Embryonic facial prominence (tissue), 1 donor: Measurements from ENCODE around the gene CTXND2.
A peak's percentile ranks its signal among the peaks of the same experiment; 100 is the strongest.
"Not testable (repeated sequence)": the region's sequence is repeated elsewhere in the genome, so short reads cannot be mapped to it uniquely, and the experiment has no call there.

Experiments used
- DNase-seq: peaks from one replicate; pipeline ENCODE4 v3.0.0-alpha.2; 2016; ENCODE audit errors: extremely low spot score

CTXND2 gene

GRCh38 chr1:150890033-150890416, 3.1 kb downstream of the CTXND2 start:
- DNase-seq: no peak

- DNase-seq: no peak
These were observed 6.5 kb downstream of the CTXND2 start for GRCh38 chr1:150893336-150893913.

- DNase-seq: no peak
These were observed 8.7 kb downstream of the CTXND2 start for GRCh38 chr1:150895618-150896017.

GRCh38 chr1:150899795-150900194, 12.9 kb downstream of the CTXND2 start:
- DNase-seq: not testable (repeated sequence)

GRCh38 chr1:150902346-150902745, 15.4 kb downstream of the CTXND2 start:
- DNase-seq: no peak

GRCh38 chr1:150902751-150903150, 15.8 kb downstream of the CTXND2 start:
- DNase-seq: no peak

GRCh38 chr1:150905301-150905700, 18.4 kb downstream of the CTXND2 start:
- DNase-seq: no peak

- no peak for DNase-seq
These were observed 19.4 kb downstream of the CTXND2 start for GRCh38 chr1:150906329-150906728.

- no peak for DNase-seq
These were observed 19.9 kb downstream of the CTXND2 start for GRCh38 chr1:150906813-150907212.

GRCh38 chr1:150909585-150910180, 22.7 kb downstream of the CTXND2 start:
- no peak for DNase-seq

GRCh38 chr1:150912623-150913022, 25.7 kb downstream of the CTXND2 start:
- no peak for DNase-seq

- no peak for DNase-seq
These were observed 30.5 kb downstream of the CTXND2 start for GRCh38 chr1:150917387-150917786.

- DNase-seq: peak; percentile 11
These were observed 35.6 kb downstream of the CTXND2 start for GRCh38 chr1:150922519-150922975.

- DNase-seq: no peak
These were observed 38.1 kb downstream of the CTXND2 start for GRCh38 chr1:150925080-150925479.

- DNase-seq: peak; percentile 94
These were observed 39.3 kb downstream of the CTXND2 start, which contains the start of gene SETDB1 for GRCh38 chr1:150926097-150926741. Gene SETDB1 (plus strand): TSS chr1:150926363. CDS start chr1:150927715, 1,352 bp downstream.

- DNase-seq: no peak
These were observed 40.7 kb downstream of the CTXND2 start for GRCh38 chr1:150927624-150928023.

GRCh38 chr1:150928286-150928685, 41.4 kb downstream of the CTXND2 start:
- no peak for DNase-seq

GRCh38 chr1:150928775-150929174, 41.8 kb downstream of the CTXND2 start:
- not testable (repeated sequence) for DNase-seq

GRCh38 chr1:150931773-150932172, 44.8 kb downstream of the CTXND2 start:
- no peak for DNase-seq

- DNase-seq: no peak
These were observed 57.9 kb downstream of the CTXND2 start for GRCh38 chr1:150944856-150945255.

GRCh38 chr1:150954708-150955107, 67.8 kb downstream of the CTXND2 start:
- no peak for DNase-seq

- DNase-seq: no peak
These were observed 68.3 kb downstream of the CTXND2 start for GRCh38 chr1:150955280-150955679.

GRCh38 chr1:150957666-150958065, 70.7 kb downstream of the CTXND2 start:
- DNase-seq: no peak
